ENCODE results near the gene PPRC1.

The PPRC1 gene

GRCh38 chr10:102113261-102113955, 19.4 kb upstream of the PPRC1 start:
- no peak overlapping the region for H3K27ac ChIP-seq (ENCODE audit: low read length)
- no peak for TF ChIP-seq CTCF (IDR thresholded peaks at IDR 0.05; ENCODE audit: low read depth, low read length)
- TF ChIP-seq EZH2phosphoT487 (IDR thresholded peaks at IDR 0.05; ENCODE audit: low read depth) = no peak
- H3K79me2 ChIP-seq (ENCODE audit: low read length) = peaks cover 71% of the 10 kb centered on the region
- peaks cover 19% of the 10 kb centered on the region for H4K20me1 ChIP-seq (ENCODE audit: insufficient read depth, low read length)
- peaks cover 21% of the 10 kb centered on the region for H3K36me3 ChIP-seq (replicated peaks; ENCODE audit: low read depth, low read length)
- peak overlapping the region; percentile 99 for H3K4me3 ChIP-seq (ENCODE audit: low read length)
- H2AFZ ChIP-seq (ENCODE audit: low read depth, low read length) = no peak overlapping the region
- no peaks in the 10 kb centered on the region for H3K27me3 ChIP-seq (ENCODE audit: low read depth, low read length)
- peak overlapping the region; percentile 85 for H3K9ac ChIP-seq (ENCODE audit: low read length)
- peaks cover 47% of the 10 kb centered on the region for H3K4me1 ChIP-seq (ENCODE audit: low read length)
- no peaks in the 10 kb centered on the region for H3K9me3 ChIP-seq (ENCODE audit: insufficient read depth, low read length)
- peak overlapping the region; percentile 90 for H3K4me2 ChIP-seq (ENCODE audit: low read length)

DNA sequence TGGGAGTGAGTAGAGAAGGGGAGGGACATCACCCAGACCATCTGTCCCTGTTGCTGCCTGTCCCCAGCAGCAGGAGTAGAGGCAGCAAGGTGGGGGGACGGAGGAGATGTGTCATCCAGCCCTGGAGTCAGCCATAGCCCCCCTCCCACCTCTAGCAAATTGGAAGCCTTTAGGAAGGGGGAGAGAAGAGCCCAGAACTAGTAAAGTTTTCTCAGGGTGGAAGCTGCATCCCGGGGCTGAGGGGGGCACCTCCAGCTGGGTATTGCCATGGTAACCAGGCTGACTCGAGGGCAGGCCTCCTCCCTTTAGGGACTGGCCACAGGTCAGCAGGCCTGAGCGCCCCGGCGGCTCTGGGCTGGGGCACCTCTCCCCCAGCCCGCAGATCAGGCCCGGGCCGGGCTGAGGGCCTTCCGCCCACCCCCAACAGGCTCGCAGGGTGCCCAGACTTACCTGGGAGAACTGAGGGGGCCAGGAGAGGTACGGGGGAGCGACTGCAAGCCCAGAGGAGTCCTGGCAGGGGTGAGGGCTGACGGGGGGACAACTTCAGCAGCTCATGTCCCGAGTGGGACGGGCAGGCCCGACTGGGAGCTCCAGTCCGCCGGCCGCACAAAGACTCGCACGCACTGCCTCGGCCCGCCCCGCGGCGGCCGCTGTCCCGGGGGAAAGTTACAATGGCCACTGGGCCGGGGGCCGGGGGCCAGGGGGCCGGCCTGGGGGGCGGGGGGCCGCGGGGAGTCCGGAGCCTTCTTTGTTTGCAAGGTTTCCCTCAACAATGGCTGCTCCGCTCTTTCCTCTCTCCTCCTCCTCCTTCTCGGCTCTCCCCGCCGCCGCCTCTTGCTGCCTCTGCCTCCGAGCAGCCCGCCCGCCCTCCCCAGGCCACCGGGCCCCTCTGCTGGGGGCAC, 18.6 kb upstream of the PPRC1 start:
- peak overlapping the region; percentile 85 for H3K9ac ChIP-seq (ENCODE audit: low read length)
- no peak overlapping the region for H2AFZ ChIP-seq (ENCODE audit: low read depth, low read length)
- peak overlapping the region; percentile 99 for H3K4me3 ChIP-seq (ENCODE audit: low read length)
- H4K20me1 ChIP-seq (ENCODE audit: insufficient read depth, low read length) = peaks cover 19% of the 10 kb centered on the region
- H3K79me2 ChIP-seq (ENCODE audit: low read length) = peaks cover 79% of the 10 kb centered on the region
- H3K27me3 ChIP-seq (ENCODE audit: low read depth, low read length) = no peaks in the 10 kb centered on the region
- peak overlapping the region; percentile 90 for H3K4me2 ChIP-seq (ENCODE audit: low read length)
- H3K4me1 ChIP-seq (ENCODE audit: low read length) = peaks cover 52% of the 10 kb centered on the region
- H3K36me3 ChIP-seq (replicated peaks; ENCODE audit: low read depth, low read length) = peaks cover 13% of the 10 kb centered on the region
- peak overlapping the region; percentile 52 for H3K27ac ChIP-seq (ENCODE audit: low read length)
- TF ChIP-seq EZH2phosphoT487 (IDR thresholded peaks at IDR 0.05; ENCODE audit: low read depth) (no peak), CTCF (IDR thresholded peaks at IDR 0.05; ENCODE audit: low read depth, low read length) (no peak)
- H3K9me3 ChIP-seq (ENCODE audit: insufficient read depth, low read length) = no peaks in the 10 kb centered on the region

- Histone ChIP-seq H3K9me3 (ENCODE audit: insufficient read depth, low read length) (no peaks in the 10 kb centered on the region), H3K4me3 (ENCODE audit: low read length) (peak overlapping the region; percentile 99), H3K27ac (ENCODE audit: low read length) (peak overlapping the region; percentile 92), H2AFZ (ENCODE audit: low read depth, low read length) (no peak overlapping the region), H3K79me2 (ENCODE audit: low read length) (peaks cover 87% of the 10 kb centered on the region), H4K20me1 (ENCODE audit: insufficient read depth, low read length) (peaks cover 19% of the 10 kb centered on the region), H3K36me3 (replicated peaks; ENCODE audit: low read depth, low read length) (peaks cover 10% of the 10 kb centered on the region), H3K4me1 (ENCODE audit: low read length) (peaks cover 52% of the 10 kb centered on the region), H3K27me3 (ENCODE audit: low read depth, low read length) (no peaks in the 10 kb centered on the region), H3K4me2 (ENCODE audit: low read length) (peak overlapping the region; percentile 91), H3K9ac (ENCODE audit: low read length) (peak overlapping the region; percentile 85)
- TF ChIP-seq CTCF (IDR thresholded peaks at IDR 0.05; ENCODE audit: low read depth, low read length) = no peak
- TF ChIP-seq EZH2phosphoT487 (IDR thresholded peaks at IDR 0.05; ENCODE audit: low read depth) = no peak
These were observed 17.8 kb upstream of the PPRC1 start for GRCh38 chr10:102114861-102115618.

Measured in OCI-LY3 (cell line).